OCI-LY7 (cell line): ENCODE measurements around the gene MAGOH. TPM values are rescaled to one million over a fixed set of nuclear protein-coding genes. Genes with fewer than 3 reads are reported as not detected.
"Not testable (repeated sequence)": the region's sequence is repeated elsewhere in the genome, so short reads cannot be mapped to it uniquely, and the experiment has no call there.

Experiments used
- BruUV-seq: library from RNA; stranded (reverse); fragments of 400-500 nt; replicated peaks from 2 replicates; lab custom pipeline; 2021; lab: Mats Ljungman, UMichigan
- CTCF ChIA-PET: fragments of 300-600 bp; sonication (Branson Sonifier 250); formaldehyde crosslinking; loops from one replicate; lab custom pipeline; 2022; ENCODE audit warnings: antibody characterized with exemption; ENCODE audit not compliant: unreplicated experiment; lab: Charles Lee
- POLR2A ChIA-PET: fragments of 300-600 bp; sonication (Branson Sonifier 250); formaldehyde crosslinking; loops from one replicate; lab custom pipeline; 2022; ENCODE audit warnings: antibody characterized with exemption; lab: Charles Lee
- DNase-seq: peaks from one replicate; pipeline ENCODE4 v3.0.0-alpha.2; 2015; ENCODE audit warnings: low spot score
- H2AFZ ChIP-seq: fragments of 200-600 bp; sonication (generic), shearing (Covaris generic); 2 replicates; pipeline ENCODE4 v1.6.1; 2014; ENCODE audit warnings: mild to moderate bottlenecking, antibody characterized with exemption, low read length, moderate library complexity
- H3K27ac ChIP-seq: fragments of 200-600 bp; sonication (generic); 2 replicates; pipeline ENCODE4 v1.5.1; 2014; ENCODE audit warnings: mixed run types, low read depth, mild to moderate bottlenecking, moderate library complexity, low read length, inconsistent platforms; ENCODE audit not compliant: poor library complexity, severe bottlenecking
- H3K36me3 ChIP-seq: fragments of 200-600 bp; sonication (generic); 2 replicates; pipeline ENCODE4 v1.6.1; 2014; ENCODE audit warnings: mild to moderate bottlenecking, antibody characterized with exemption, low read length, moderate library complexity, mixed read lengths; ENCODE audit not compliant: insufficient read depth
- H3K4me1 ChIP-seq: fragments of 200-600 bp; sonication (generic); 2 replicates; pipeline ENCODE4 v1.5.1; 2014; ENCODE audit warnings: mild to moderate bottlenecking, low read length; ENCODE audit not compliant: insufficient read depth, poor library complexity, severe bottlenecking
- H3K4me2 ChIP-seq: fragments of 200-600 bp; sonication (generic); 2 replicates; pipeline ENCODE4 v1.6.1; 2014; ENCODE audit warnings: mild to moderate bottlenecking, low read length
- H3K4me3 ChIP-seq: fragments of 200-600 bp; sonication (generic); 2 replicates; pipeline ENCODE4 v1.5.1; 2014; ENCODE audit warnings: mild to moderate bottlenecking, low read depth, low read length; ENCODE audit not compliant: poor library complexity, severe bottlenecking
- H3K79me2 ChIP-seq: fragments of 200-600 bp; sonication (generic); 2 replicates; pipeline ENCODE4 v1.6.1; 2016; ENCODE audit warnings: low read depth, mild to moderate bottlenecking, low read length, moderate library complexity, mixed read lengths; ENCODE audit not compliant: insufficient read depth
- H3K9me2 ChIP-seq: fragments of 200-600 bp; sonication (generic); 2 replicates; pipeline ENCODE4 v1.6.1; 2016; ENCODE audit warnings: mild to moderate bottlenecking, low read length, mixed read lengths; ENCODE audit not compliant: insufficient read depth
- H3K9me3 ChIP-seq: fragments of 200-600 bp; sonication (generic); 2 replicates; pipeline ENCODE4 v1.6.1; 2014; ENCODE audit warnings: mild to moderate bottlenecking, mixed run types, low read length, mixed read lengths
- H4K20me1 ChIP-seq: fragments of 200-600 bp; sonication (generic); 2 replicates; pipeline ENCODE4 v1.6.1; 2014; ENCODE audit warnings: mild to moderate bottlenecking, antibody characterized with exemption, low read length, moderate library complexity, mixed read lengths; ENCODE audit not compliant: insufficient read depth
- CTCF ChIP-seq: fragments of 200-600 bp; sonication (generic); conservative IDR thresholded peaks from 2 replicates; pipeline ENCODE4 v1.5.1; 2014; ENCODE audit warnings: mild to moderate bottlenecking, antibody characterized with exemption, low read length, moderate library complexity, mixed read lengths
- EZH2phosphoT487 ChIP-seq: fragments of 200-600 bp; sonication (generic); IDR thresholded peaks from 2 replicates; pipeline ENCODE4 v1.6.1; 2018; ENCODE audit warnings: low read depth, borderline replicate concordance, mild to moderate bottlenecking, mixed run types, antibody characterized with exemption, low read length, moderate library complexity, mixed read lengths
- intact Hi-C: fragments of 100-400 bp; cut with micrococcal nuclease; formaldehyde crosslinking; loops from one replicate; pipeline ENCODE4 v1.10.0; 2022; ENCODE audit not compliant: unreplicated experiment
- total RNA-seq, 2 experiments: library from RNA; depleted of rRNA in 1 of 2; stranded (reverse); fragments of >200 nt in 1 of 2; shearing (Covaris generic) in 1 of 2; gene quantifications; 2 replicates each; pipeline ENCODE4 v1.2.3, GENCODE V29; 2014 to 2022

MAGOH gene
- total RNA-seq, 2 experiments from 2014 or later, result 87.3 to 98.3 TPM

- intact Hi-C loops, POLR2A ChIA-PET, H3K4me3 ChIP-seq, H3K36me3 ChIP-seq, H3K9me2 ChIP-seq, H3K4me1 ChIP-seq, CTCF ChIA-PET, H2AFZ ChIP-seq, DNase-seq, BruUV-seq, H3K27ac ChIP-seq, H3K79me2 ChIP-seq, H4K20me1 ChIP-seq, H3K4me2 ChIP-seq, H3K9me3 ChIP-seq: not testable (repeated sequence)
- TF ChIP-seq CTCF, result peak; percentile 61
Observed at GRCh38 chr1:53185955-53186297, 52.4 kb downstream of the MAGOH start.

- H3K36me3 ChIP-seq, result no peaks in the 10 kb centered on the region
- H3K9me2 ChIP-seq, result no peaks in the 10 kb centered on the region
- intact Hi-C loops, result loop anchor here (5.0 kb wide), 1 partner anchor 171 kb away; no protein-coding TSS in a partner anchor
- no peaks in the 10 kb centered on the region for H3K9me3 ChIP-seq
- ChIA-PET POLR2A (interaction anchor here (0.5 kb wide), 1 partner anchor 1076 kb away, joined by 3 read pairs; no protein-coding TSS in a partner anchor), CTCF (interaction anchor here (0.6 to 0.9 kb wide), 2 partner anchors 53 to 488 kb away, joined by 3 to 4 read pairs; no protein-coding TSS in a partner anchor)
- no TSS peak for BruUV-seq
- H3K4me2 ChIP-seq, result no peak overlapping the region
- TF ChIP-seq CTCF (no peak), EZH2phosphoT487 (no peak)
- no peak for DNase-seq
- H3K79me2 ChIP-seq, result no peaks in the 10 kb centered on the region
- no peaks in the 10 kb centered on the region for H4K20me1 ChIP-seq
- no peak overlapping the region for H3K4me3 ChIP-seq
- peak overlapping the region; percentile 6; the same call in 1 of the 2 replicates for H2AFZ ChIP-seq
- peaks cover 3% of the 10 kb centered on the region for H3K4me1 ChIP-seq
- no peak overlapping the region for H3K27ac ChIP-seq
Observed at GRCh38 chr1:53183095-53183990, 55.0 kb downstream of the MAGOH start.

GRCh38 chr1:53182716-53183094 lies 55.6 kb downstream of the MAGOH start:
- TF ChIP-seq EZH2phosphoT487 (no peak), CTCF (no peak)
- H3K36me3 ChIP-seq, result no peaks in the 10 kb centered on the region
- H3K4me1 ChIP-seq, result peaks cover 3% of the 10 kb centered on the region
- H2AFZ ChIP-seq, result no peak overlapping the region
- H3K9me3 ChIP-seq, result no peaks in the 10 kb centered on the region
- POLR2A ChIA-PET, result interaction anchor here (0.5 kb wide), 1 partner anchor 1076 kb away, joined by 3 read pairs; no protein-coding TSS in a partner anchor
- H3K4me3 ChIP-seq, result no peak overlapping the region
- no peak overlapping the region for H3K4me2 ChIP-seq
- no peaks in the 10 kb centered on the region for H3K9me2 ChIP-seq
- H3K79me2 ChIP-seq, result no peaks in the 10 kb centered on the region
- CTCF ChIA-PET, result interaction anchor here (0.9 kb wide), 1 partner anchor 52 kb away, joined by 3 read pairs; no protein-coding TSS in a partner anchor
- H3K27ac ChIP-seq, result no peak overlapping the region
- intact Hi-C loops, result loop anchor here (1.0 to 5.0 kb wide), 3 partner anchors 170 to 481 kb away; no protein-coding TSS in a partner anchor
- DNase-seq, result no peak
- no TSS peak for BruUV-seq
- H4K20me1 ChIP-seq, result no peaks in the 10 kb centered on the region
